GM23248 (cell line): ENCODE measurements around the gene CD244.

Source experiments
- EZH2 ChIP-seq: fragments of 200-600 bp; sonication (generic); IDR thresholded peaks from 2 replicates; pipeline ENCODE4 v1.6.1; 2018; ENCODE audit warnings: antibody characterized with exemption, mild to moderate bottlenecking; ENCODE audit not compliant: insufficient read depth, poor library complexity, severe bottlenecking
- EZH2phosphoT487 ChIP-seq: fragments of 200-600 bp; sonication (generic); IDR thresholded peaks from 2 replicates; pipeline ENCODE4 v1.6.1; 2018; ENCODE audit warnings: antibody characterized with exemption, moderate library complexity, mild to moderate bottlenecking, low read depth; ENCODE audit not compliant: insufficient read depth

DNA sequence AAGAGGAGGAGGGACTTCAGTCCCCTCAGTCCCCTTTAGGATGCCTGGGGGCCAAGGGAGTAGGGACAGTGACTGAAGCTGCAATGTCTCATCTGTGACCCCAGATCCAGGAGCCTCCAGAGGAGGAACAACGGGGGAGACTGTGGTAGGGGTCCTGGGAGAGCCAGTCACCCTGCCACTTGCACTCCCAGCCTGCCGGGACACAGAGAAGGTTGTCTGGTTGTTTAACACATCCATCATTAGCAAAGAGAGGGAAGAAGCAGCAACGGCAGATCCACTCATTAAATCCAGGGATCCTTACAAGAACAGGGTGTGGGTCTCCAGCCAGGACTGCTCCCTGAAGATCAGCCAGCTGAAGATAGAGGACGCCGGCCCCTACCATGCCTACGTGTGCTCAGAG is 48.4 kb downstream of the CD244 start:
- no peak for TF ChIP-seq EZH2
- no peak for TF ChIP-seq EZH2phosphoT487
